Measurements from ENCODE around the gene SOCS7. TPM values are rescaled to one million over a fixed set of nuclear protein-coding genes. Genes with fewer than 3 reads are reported as not detected.
A peak's percentile ranks its signal among the peaks of the same experiment; 100 is the strongest.

Gene SOCS7
- polyA plus RNA-seq, 1 donor (not counting 4 experiments of a cell fraction or from before 2014, with no cell fraction given), result 7.5 TPM

GRCh38 chr17:38447502-38448085 is 96.0 kb downstream of the SOCS7 start:
- Histone ChIP-seq H3K4me2 (ENCODE audit: control insufficient read depth, extremely low read depth, insufficient read depth, low read depth, low read length) (peak overlapping the region; percentile 5), H4K20me1 (ENCODE audit: control insufficient read depth, extremely low read depth, insufficient read depth, low read length) (peaks cover 3% of the 10 kb centered on the region), H3K27ac (ENCODE audit: control insufficient read depth, insufficient read depth, low read length) (peak overlapping the region; percentile 26), H3K9me3 (ENCODE audit: control insufficient read depth, low read depth, low read length) (no peaks in the 10 kb centered on the region), H3K4me1 (ENCODE audit: control insufficient read depth, extremely low read depth, insufficient read depth, low read length) (peaks cover 58% of the 10 kb centered on the region), H3K9me1 (ENCODE audit: control insufficient read depth, extremely low read depth, insufficient read depth, low read length) (no peaks in the 10 kb centered on the region), H3K79me2 (ENCODE audit: control insufficient read depth, insufficient read depth, low read length) (no peaks in the 10 kb centered on the region), H3K36me3 (ENCODE audit: control insufficient read depth in 2 of 2, extremely low read depth in 1 of 2, insufficient read depth in 2 of 2, low read length in 2 of 2) (no peaks in the 10 kb centered on the region), H3K4me3 (ENCODE audit: control insufficient read depth in 2 of 3, extremely low read depth in 1 of 3, insufficient read depth in 2 of 3, low read depth in 1 of 3, low read length in 3 of 3) (no peak overlapping the region), H3K9ac (ENCODE audit: control insufficient read depth, extremely low read depth, insufficient read depth, low read length) (no peak overlapping the region), H3K27me3 (ENCODE audit: control insufficient read depth, extremely low read depth, insufficient read depth, low read length) (no peaks in the 10 kb centered on the region), H2AFZ (ENCODE audit: control insufficient read depth, low read length) (no peak overlapping the region)
- DNase-seq (ENCODE audit: low read depth, low spot score) (no peak), FAIRE-seq (no peak)
- TF ChIP-seq CTCF (optimal IDR thresholded peaks at IDR 0.05 in 1 of 3, IDR thresholded peaks at IDR 0.05 in 1 of 3, conservative IDR thresholded peaks at IDR 0.05 in 1 of 3; ENCODE audit: extremely low read depth in 1 of 3, insufficient read depth in 2 of 3, low read length in 3 of 3) (no peak), EZH2 (IDR thresholded peaks at IDR 0.05; ENCODE audit: low read length) (no peak)
- dilution Hi-C loops (cut with MboI; ENCODE audit: extremely low pct_ligation_motif_present, low sequenced_read_pairs), result no loop called here

GRCh38 chr17:38448208-38448771 is 96.6 kb downstream of the SOCS7 start:
- FAIRE-seq (no peak), DNase-seq (ENCODE audit: low read depth, low spot score) (no peak)
- dilution Hi-C loops (cut with MboI; ENCODE audit: extremely low pct_ligation_motif_present, low sequenced_read_pairs), result no loop called here
- H3K79me2 ChIP-seq (ENCODE audit: control insufficient read depth, insufficient read depth, low read length), result no peaks in the 10 kb centered on the region
- H3K27me3 ChIP-seq (ENCODE audit: control insufficient read depth, extremely low read depth, insufficient read depth, low read length), result no peaks in the 10 kb centered on the region
- no peaks in the 10 kb centered on the region for H3K9me3 ChIP-seq (ENCODE audit: control insufficient read depth, low read depth, low read length)
- peaks cover 3% of the 10 kb centered on the region for H4K20me1 ChIP-seq (ENCODE audit: control insufficient read depth, extremely low read depth, insufficient read depth, low read length)
- H3K4me1 ChIP-seq (ENCODE audit: control insufficient read depth, extremely low read depth, insufficient read depth, low read length), result peaks cover 65% of the 10 kb centered on the region
- no peaks in the 10 kb centered on the region for H3K36me3 ChIP-seq (ENCODE audit: control insufficient read depth in 2 of 2, extremely low read depth in 1 of 2, insufficient read depth in 2 of 2, low read length in 2 of 2)
- no peaks in the 10 kb centered on the region for H3K9me1 ChIP-seq (ENCODE audit: control insufficient read depth, extremely low read depth, insufficient read depth, low read length)
- peak overlapping the region; percentile 26 for H3K27ac ChIP-seq (ENCODE audit: control insufficient read depth, insufficient read depth, low read length)
- no peak overlapping the region for H3K9ac ChIP-seq (ENCODE audit: control insufficient read depth, extremely low read depth, insufficient read depth, low read length)
- TF ChIP-seq CTCF (optimal IDR thresholded peaks at IDR 0.05 in 1 of 3, IDR thresholded peaks at IDR 0.05 in 1 of 3, conservative IDR thresholded peaks at IDR 0.05 in 1 of 3; ENCODE audit: extremely low read depth in 1 of 3, insufficient read depth in 2 of 3, low read length in 3 of 3) (no peak), EZH2 (IDR thresholded peaks at IDR 0.05; ENCODE audit: low read length) (no peak)
- peak overlapping the region; percentile 19 for H3K4me2 ChIP-seq (ENCODE audit: control insufficient read depth, extremely low read depth, insufficient read depth, low read depth, low read length)
- H2AFZ ChIP-seq (ENCODE audit: control insufficient read depth, low read length), result no peak overlapping the region
- H3K4me3 ChIP-seq (ENCODE audit: control insufficient read depth in 2 of 3, extremely low read depth in 1 of 3, insufficient read depth in 2 of 3, low read depth in 1 of 3, low read length in 3 of 3), result no peak overlapping the region

Data from keratinocyte (primary cell).